SK-N-MC (cell line): ENCODE data around the gene ADAMTS17.

ENCODE experiments used
- DNase-seq: peaks from one replicate; pipeline ENCODE4 v3.0.0-alpha.2; 2011; ENCODE audit warnings: low read depth, low spot score
- H3K27ac ChIP-seq: fragments of 200-600 bp; sonication (generic); 2 replicates; pipeline ENCODE4 v1.5.1; 2016; ENCODE audit warnings: mixed run types
- H3K36me3 ChIP-seq: fragments of 200-600 bp; sonication (generic); 2 replicates; pipeline ENCODE4 v1.6.1; 2017; ENCODE audit warnings: antibody characterized with exemption, low read length, mixed read lengths; ENCODE audit not compliant: insufficient read depth
- H3K4me3 ChIP-seq: fragments of 200-600 bp; sonication (generic); 2 replicates; pipeline ENCODE4 v1.5.1; 2016
- H3K9ac ChIP-seq: fragments of 200-600 bp; sonication (generic); 2 replicates; pipeline ENCODE4 v1.8.0; 2017; ENCODE audit warnings: mixed run types, mixed read lengths; ENCODE audit not compliant: insufficient read length
- H3K9me3 ChIP-seq: fragments of 200-600 bp; sonication (generic); 2 replicates; pipeline ENCODE4 v1.6.1; 2017; ENCODE audit warnings: low read depth, mild to moderate bottlenecking, antibody characterized with exemption, low read length, moderate library complexity, mixed read lengths
- EZH2 ChIP-seq: fragments of 200-600 bp; sonication (generic); IDR thresholded peaks from one replicate; pipeline ENCODE4 v1.6.1; 2017; ENCODE audit warnings: antibody characterized with exemption
- FOXP2 ChIP-seq: optimal IDR thresholded peaks from 2 replicates; pipeline ENCODE3; 2011; ENCODE audit warnings: mild to moderate bottlenecking, moderate library complexity; ENCODE audit not compliant: insufficient read depth; ENCODE audit errors: extremely low read length, control extremely low read depth
- POLR2AphosphoS5 ChIP-seq: IDR thresholded peaks from 2 replicates; pipeline ENCODE4 v1.6.1; 2012; ENCODE audit warnings: mild to moderate bottlenecking, low read depth, low read length, borderline replicate concordance

Gene ADAMTS17

DNA sequence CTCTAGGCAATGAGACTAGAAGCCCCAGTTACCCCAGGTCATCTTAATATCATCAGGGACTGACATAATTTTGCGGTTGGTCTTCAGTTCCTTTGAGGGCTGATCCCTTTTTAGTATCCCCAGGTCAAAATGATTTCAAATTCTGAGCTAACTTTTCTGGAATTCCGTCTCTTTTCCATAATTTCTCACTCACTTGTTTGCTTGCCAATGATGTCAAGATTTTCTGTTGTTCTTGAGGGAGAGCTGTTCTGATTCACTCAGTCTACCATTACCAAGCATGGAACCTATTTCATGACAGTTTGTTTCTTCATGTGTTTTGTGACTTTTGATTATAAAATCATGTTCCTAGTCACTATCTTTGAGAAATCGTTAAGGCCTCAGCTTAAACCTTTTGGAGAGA, 418.1 kb downstream of the ADAMTS17 start:
- no peaks in the 10 kb centered on the region for H3K9me3 ChIP-seq
- no peak overlapping the region for H3K9ac ChIP-seq
- DNase-seq = no peak
- H3K4me3 ChIP-seq = no peak overlapping the region
- H3K27ac ChIP-seq = no peak overlapping the region
- no peak for TF ChIP-seq FOXP2
- TF ChIP-seq EZH2 = no peak
- no peak for TF ChIP-seq POLR2AphosphoS5
- H3K36me3 ChIP-seq = no peaks in the 10 kb centered on the region
